NCI-H2227 (cell line): ENCODE data around the gene LTBP1.

ENCODE experiments used
- DNase-seq: peaks from one replicate; lab custom pipeline; 2025; ENCODE audit not compliant: unreplicated experiment; lab: John Stamatoyannopoulos, UW

LTBP1 gene

GRCh38 chr2:33071591-33071990, 124.8 kb downstream of the LTBP1 start:
- DNase-seq = peak; percentile 12

DNA sequence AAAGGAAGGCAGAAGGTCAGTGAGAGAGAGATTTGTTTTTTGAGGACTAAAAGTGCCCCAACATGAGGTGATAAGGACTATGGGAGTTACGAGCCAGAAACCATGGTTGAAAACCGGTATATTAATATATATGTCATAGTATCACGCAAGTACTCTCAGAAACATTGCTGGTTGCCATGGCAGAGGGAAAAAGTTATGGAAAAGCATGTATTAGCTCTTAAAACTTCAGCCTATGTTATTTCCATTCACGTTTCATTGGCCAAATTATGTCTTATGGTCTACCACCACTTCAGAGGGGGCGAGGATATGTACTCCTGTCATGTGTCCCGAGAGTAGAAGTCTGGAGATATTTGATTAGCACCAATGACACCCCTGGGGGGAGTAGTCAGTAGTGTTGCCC, 125.9 kb downstream of the LTBP1 start:
- no peak for DNase-seq

DNA sequence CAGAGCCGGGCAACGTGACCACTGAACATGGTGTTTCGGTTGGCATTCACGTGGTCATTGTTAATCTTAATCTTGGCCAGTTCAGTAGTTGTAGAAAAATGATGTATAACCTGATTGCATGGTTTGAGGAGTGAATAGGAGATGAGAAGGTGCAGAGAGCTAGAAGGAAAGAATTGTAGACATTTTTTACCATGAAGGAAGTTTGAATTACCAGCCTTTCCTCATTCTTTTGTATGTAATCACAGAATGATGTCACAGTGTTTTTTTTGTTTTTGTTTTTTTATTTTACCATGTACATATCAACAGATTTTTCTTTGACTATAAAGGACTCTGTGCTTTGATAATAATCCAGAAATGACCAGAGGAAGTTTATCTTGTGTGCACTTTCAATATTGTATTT, 126.3 kb downstream of the LTBP1 start:
- DNase-seq = no peak

- no peak for DNase-seq
Measured at GRCh38 chr2:33074197-33074596, 127.4 kb downstream of the LTBP1 start.

GRCh38 chr2:33077311-33077710, 130.6 kb downstream of the LTBP1 start:
- no peak for DNase-seq

GRCh38 chr2:33077844-33078243, 131.1 kb downstream of the LTBP1 start:
- no peak for DNase-seq

- no peak for DNase-seq
Measured at GRCh38 chr2:33081691-33082090, 134.9 kb downstream of the LTBP1 start.

GRCh38 chr2:33083699-33084387, 137.1 kb downstream of the LTBP1 start:
- no peak for DNase-seq

DNA sequence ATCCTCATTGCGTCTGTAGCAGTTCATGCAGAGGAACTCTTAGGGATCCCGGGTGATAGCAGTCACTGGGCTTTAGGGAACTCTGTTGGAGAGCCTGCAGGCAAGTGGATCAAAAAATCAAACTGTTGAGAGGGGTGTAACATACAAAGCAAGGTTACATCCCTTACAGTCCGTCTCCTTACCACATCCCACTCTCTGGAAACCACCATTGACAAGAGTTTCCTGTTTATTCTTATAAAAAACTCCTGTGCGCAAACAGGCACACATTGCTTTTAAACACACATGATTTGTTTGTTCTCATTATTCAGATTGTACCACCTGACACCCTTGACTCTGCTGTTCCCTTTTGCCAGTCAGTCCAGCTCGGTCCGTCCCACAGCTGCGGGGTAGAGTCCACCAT, 137.7 kb downstream of the LTBP1 start:
- no peak for DNase-seq

- no peak for DNase-seq
Measured at GRCh38 chr2:33085646-33086045, 138.9 kb downstream of the LTBP1 start.

GRCh38 chr2:33086400-33087015, 139.8 kb downstream of the LTBP1 start:
- no peak for DNase-seq

- DNase-seq = no peak
Measured at GRCh38 chr2:33090553-33091134, 143.9 kb downstream of the LTBP1 start.

GRCh38 chr2:33091541-33092123, 144.9 kb downstream of the LTBP1 start:
- no peak for DNase-seq

- DNase-seq = no peak
Measured at GRCh38 chr2:33093283-33093993, 146.7 kb downstream of the LTBP1 start.

DNA sequence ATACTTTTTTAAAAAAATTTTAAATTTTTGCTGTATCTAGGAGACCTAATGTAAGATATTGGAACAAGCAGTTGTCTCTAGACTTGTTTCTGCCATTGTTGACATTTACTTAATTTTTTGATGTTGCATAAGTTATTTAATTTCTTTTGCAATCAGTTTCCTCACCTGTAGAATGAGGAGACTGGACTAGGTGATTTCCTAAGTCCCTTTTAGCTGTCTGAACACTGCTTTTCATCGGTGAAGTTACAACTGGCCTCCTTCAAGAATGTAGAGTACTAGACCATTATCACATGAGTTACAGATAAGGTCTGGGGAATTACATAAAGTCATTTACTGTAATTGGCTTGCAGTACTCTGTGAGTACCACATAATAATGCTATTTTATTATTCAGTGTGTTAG, 147.6 kb downstream of the LTBP1 start:
- DNase-seq = no peak

DNA sequence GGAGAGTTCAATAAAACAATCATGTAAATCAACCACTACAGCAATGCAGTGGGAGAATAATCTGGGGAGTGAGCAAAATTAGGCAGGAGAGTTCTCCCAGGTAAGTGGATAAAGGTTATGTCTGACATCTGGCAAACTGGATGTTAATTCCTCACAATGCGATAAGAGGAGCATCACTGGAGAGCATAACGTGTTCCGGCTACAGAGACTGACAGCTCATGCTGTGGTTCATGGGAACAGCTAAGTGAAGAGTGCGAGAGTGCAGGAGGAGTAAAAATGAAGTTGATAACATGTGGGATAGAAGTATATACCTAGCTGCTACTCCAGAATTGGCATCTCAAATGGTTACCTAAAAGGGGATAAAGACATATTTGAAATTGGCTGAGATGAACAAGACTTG, 153.2 kb downstream of the LTBP1 start:
- DNase-seq = peak; percentile 8

- DNase-seq = no peak
Measured at GRCh38 chr2:33100921-33101320, 154.2 kb downstream of the LTBP1 start.

GRCh38 chr2:33104052-33104623, 157.4 kb downstream of the LTBP1 start:
- DNase-seq = no peak

GRCh38 chr2:33104726-33105125, 158.0 kb downstream of the LTBP1 start:
- no peak for DNase-seq

DNA sequence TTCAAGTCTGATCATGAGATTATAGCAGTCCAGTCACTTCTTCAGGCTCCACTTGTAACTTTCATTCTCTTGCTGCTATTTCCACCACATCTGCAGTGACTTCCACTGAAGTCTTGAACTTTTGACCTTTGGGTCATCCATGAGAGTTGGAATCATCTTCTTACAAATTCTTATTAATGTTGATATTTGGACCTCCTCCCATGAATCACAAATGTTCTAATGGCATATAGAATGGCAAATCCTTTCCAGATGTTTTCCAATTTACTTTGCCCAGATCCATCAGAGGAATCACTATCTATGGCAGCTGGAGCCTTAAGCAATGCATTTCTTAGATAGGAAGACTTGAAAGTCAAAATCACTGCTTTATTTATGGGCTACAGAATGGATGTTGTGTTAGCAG, 159.4 kb downstream of the LTBP1 start:
- no peak for DNase-seq
